ENCODE results near the gene SCAF1.

Gene SCAF1

GRCh38 chr19:49643466-49643865 lies 1.5 kb downstream of the SCAF1 start:
- DNase-seq (ENCODE audit: low read depth in 2 of 2) = no peak

- DNase-seq (ENCODE audit: low read depth in 2 of 2) = no peak
Measured at GRCh38 chr19:49645592-49645991, 3.6 kb downstream of the SCAF1 start.

- no peak for DNase-seq (ENCODE audit: low read depth in 2 of 2)
Measured at GRCh38 chr19:49645995-49646394, 4.0 kb downstream of the SCAF1 start.

- no peak for DNase-seq (ENCODE audit: low read depth in 2 of 2)
Measured at GRCh38 chr19:49646586-49646985, 4.6 kb downstream of the SCAF1 start.

- no peak for DNase-seq (ENCODE audit: low read depth in 2 of 2)
Measured at GRCh38 chr19:49651029-49651819, 9.2 kb downstream of the SCAF1 start.

GRCh38 chr19:49651820-49652550 lies 10.0 kb downstream of the SCAF1 start:
- no peak for DNase-seq (ENCODE audit: low read depth in 2 of 2)

GRCh38 chr19:49652551-49653465 lies 10.8 kb downstream of the SCAF1 start:
- no peak for DNase-seq (ENCODE audit: low read depth in 2 of 2)

- DNase-seq (ENCODE audit: low read depth in 2 of 2) = no peak
Measured at GRCh38 chr19:49653466-49653806, 11.4 kb downstream of the SCAF1 start.

- no peak for DNase-seq (ENCODE audit: low read depth in 2 of 2)
Measured at GRCh38 chr19:49654581-49654980, 12.6 kb downstream of the SCAF1 start.

GRCh38 chr19:49655570-49656455 lies 13.8 kb downstream of the SCAF1 start:
- DNase-seq (ENCODE audit: low read depth in 2 of 2) = no peak

GRCh38 chr19:49656456-49657109 lies 14.6 kb downstream of the SCAF1 start:
- DNase-seq (ENCODE audit: low read depth in 2 of 2) = no peak

GRCh38 chr19:49657493-49658138 lies 15.6 kb downstream of the SCAF1 start:
- DNase-seq (ENCODE audit: low read depth in 2 of 2) = no peak

- no peak for DNase-seq (ENCODE audit: low read depth in 2 of 2)
Measured at GRCh38 chr19:49658139-49658517, 16.1 kb downstream of the SCAF1 start.

GRCh38 chr19:49658566-49659442 lies 16.8 kb downstream of the SCAF1 start:
- DNase-seq (ENCODE audit: low read depth in 2 of 2) = no peak

- no peak for DNase-seq (ENCODE audit: low read depth in 2 of 2)
Measured at GRCh38 chr19:49660338-49660961, 18.4 kb downstream of the SCAF1 start.

GRCh38 chr19:49662011-49662410 lies 20.0 kb downstream of the SCAF1 start:
- no peak for DNase-seq (ENCODE audit: low read depth in 2 of 2)

GRCh38 chr19:49663224-49663623 lies 21.2 kb downstream of the SCAF1 start:
- DNase-seq (ENCODE audit: low read depth in 2 of 2) = no peak

GRCh38 chr19:49664171-49665035 lies 22.4 kb downstream of the SCAF1 start:
- DNase-seq (ENCODE audit: low read depth in 2 of 2) = peak; percentile 77 to 80

Measured in stimulated activated CD8-positive, alpha-beta memory T cell treated with anti-CD3 and anti-CD28 coated beads, Interleukin-15, amount 100 ng/mL, for 4 hours (primary cell).